Muscle layer of colon (tissue), 2 donors: ENCODE results near the gene SMIM43.

Experiments used
- H3K27ac ChIP-seq: one replicate; pipeline ENCODE4 v1.7.0; 2013; ENCODE audit warnings: low read depth, mild to moderate bottlenecking, low read length, moderate library complexity
- H3K27me3 ChIP-seq, 2 donors: one replicate each; pipeline ENCODE4 v1.7.0; 2013; ENCODE audit warnings: low read length in 2 of 2, mild to moderate bottlenecking in 2 of 2; ENCODE audit not compliant: insufficient read depth in 2 of 2, control insufficient read depth in 1 of 2
- H3K36me3 ChIP-seq: one replicate; pipeline ENCODE4 v1.7.0; 2013; ENCODE audit warnings: mild to moderate bottlenecking, low read length; ENCODE audit not compliant: insufficient read depth
- H3K4me1 ChIP-seq: one replicate; pipeline ENCODE4 v1.7.0; 2013; ENCODE audit warnings: mild to moderate bottlenecking, low read length; ENCODE audit not compliant: insufficient read depth
- H3K4me3 ChIP-seq, 2 donors: one replicate each; pipeline ENCODE4 v1.7.0; 2013; ENCODE audit warnings: low read length in 2 of 2, low read depth in 1 of 2, mild to moderate bottlenecking in 1 of 2, moderate library complexity in 1 of 2
- H3K9ac ChIP-seq: one replicate; pipeline ENCODE4 v1.7.0; 2013; ENCODE audit warnings: low read length
- H3K9me3 ChIP-seq: one replicate; pipeline ENCODE4 v1.7.0; 2013; ENCODE audit warnings: mild to moderate bottlenecking, low read length
- donor health status: abdominal sarcoma.
- donor health status: Adenocarcinoma of cecum.

The SMIM43 gene

GRCh38 chr4:121792966-121793365 is 28.0 kb upstream of the SMIM43 start:
- Histone ChIP-seq H3K4me3 (no peak overlapping the region), H3K9me3 (no peaks in the 10 kb centered on the region), H3K36me3 (no peaks in the 10 kb centered on the region), H3K9ac (no peak overlapping the region), H3K4me1 (no peaks in the 10 kb centered on the region), H3K27me3 (no peaks in the 10 kb centered on the region), H3K27ac (no peak overlapping the region)

GRCh38 chr4:121791481-121791880 is 26.5 kb upstream of the SMIM43 start:
- Histone ChIP-seq H3K27ac (no peak overlapping the region), H3K27me3 (no peaks in the 10 kb centered on the region), H3K4me1 (no peaks in the 10 kb centered on the region), H3K4me3 (no peak overlapping the region), H3K9me3 (no peaks in the 10 kb centered on the region), H3K36me3 (no peaks in the 10 kb centered on the region), H3K9ac (no peak overlapping the region)

- H3K36me3 ChIP-seq, result no peaks in the 10 kb centered on the region
- no peaks in the 10 kb centered on the region for H3K9me3 ChIP-seq
- no peaks in the 10 kb centered on the region for H3K27me3 ChIP-seq
- H3K9ac ChIP-seq, result no peak overlapping the region
- H3K4me3 ChIP-seq, result no peak overlapping the region
- H3K27ac ChIP-seq, result no peak overlapping the region
- no peaks in the 10 kb centered on the region for H3K4me1 ChIP-seq
Observed at GRCh38 chr4:121790976-121791375, 26.0 kb upstream of the SMIM43 start.

- Histone ChIP-seq H3K9me3 (no peaks in the 10 kb centered on the region), H3K9ac (no peak overlapping the region), H3K36me3 (no peaks in the 10 kb centered on the region), H3K4me3 (no peak overlapping the region), H3K27ac (no peak overlapping the region), H3K4me1 (no peaks in the 10 kb centered on the region), H3K27me3 (no peaks in the 10 kb centered on the region)
Observed at GRCh38 chr4:121789960-121790829, 25.2 kb upstream of the SMIM43 start.

- Histone ChIP-seq H3K4me3 (no peak overlapping the region), H3K9me3 (no peaks in the 10 kb centered on the region), H3K4me1 (no peaks in the 10 kb centered on the region), H3K9ac (no peak overlapping the region), H3K27me3 (no peaks in the 10 kb centered on the region), H3K27ac (no peak overlapping the region), H3K36me3 (no peaks in the 10 kb centered on the region)
Observed at GRCh38 chr4:121789455-121789854, 24.5 kb upstream of the SMIM43 start.

GRCh38 chr4:121788896-121789295 is 23.9 kb upstream of the SMIM43 start:
- Histone ChIP-seq H3K9ac (no peak overlapping the region), H3K27ac (no peak overlapping the region), H3K36me3 (no peaks in the 10 kb centered on the region), H3K9me3 (no peaks in the 10 kb centered on the region), H3K27me3 (no peaks in the 10 kb centered on the region), H3K4me3 (no peak overlapping the region), H3K4me1 (no peaks in the 10 kb centered on the region)

- Histone ChIP-seq H3K9me3 (no peaks in the 10 kb centered on the region), H3K36me3 (no peaks in the 10 kb centered on the region), H3K27me3 (no peaks in the 10 kb centered on the region), H3K4me3 (no peak overlapping the region), H3K27ac (no peak overlapping the region), H3K9ac (no peak overlapping the region), H3K4me1 (no peaks in the 10 kb centered on the region)
Observed at GRCh38 chr4:121786221-121786620, 21.3 kb upstream of the SMIM43 start.

- H3K27me3 ChIP-seq, result no peaks in the 10 kb centered on the region
- H3K36me3 ChIP-seq, result no peaks in the 10 kb centered on the region
- H3K4me1 ChIP-seq, result no peaks in the 10 kb centered on the region
- H3K4me3 ChIP-seq, result no peak overlapping the region
- H3K9ac ChIP-seq, result no peak overlapping the region
- no peaks in the 10 kb centered on the region for H3K9me3 ChIP-seq
- no peak overlapping the region for H3K27ac ChIP-seq
Observed at GRCh38 chr4:121785479-121785878, 20.5 kb upstream of the SMIM43 start.

- Histone ChIP-seq H3K4me1 (no peaks in the 10 kb centered on the region), H3K36me3 (no peaks in the 10 kb centered on the region), H3K9ac (no peak overlapping the region), H3K4me3 (no peak overlapping the region), H3K27me3 (no peaks in the 10 kb centered on the region), H3K27ac (no peak overlapping the region), H3K9me3 (no peaks in the 10 kb centered on the region)
Observed at GRCh38 chr4:121784975-121785374, 20.0 kb upstream of the SMIM43 start.

- no peak overlapping the region for H3K9ac ChIP-seq
- no peak overlapping the region for H3K4me3 ChIP-seq
- no peaks in the 10 kb centered on the region for H3K4me1 ChIP-seq
- no peak overlapping the region for H3K27ac ChIP-seq
- H3K36me3 ChIP-seq, result no peaks in the 10 kb centered on the region
- no peaks in the 10 kb centered on the region for H3K9me3 ChIP-seq
- no peaks in the 10 kb centered on the region for H3K27me3 ChIP-seq
Observed at GRCh38 chr4:121784401-121784800, 19.4 kb upstream of the SMIM43 start.

GRCh38 chr4:121783210-121783609 is 18.2 kb upstream of the SMIM43 start:
- Histone ChIP-seq H3K27ac (no peak overlapping the region), H3K9me3 (no peaks in the 10 kb centered on the region), H3K36me3 (no peaks in the 10 kb centered on the region), H3K4me3 (no peak overlapping the region), H3K4me1 (no peaks in the 10 kb centered on the region), H3K27me3 (no peaks in the 10 kb centered on the region), H3K9ac (no peak overlapping the region)

- H3K9ac ChIP-seq, result no peak overlapping the region
Observed at GRCh38 chr4:121778991-121779628, 14.1 kb upstream of the SMIM43 start.

More at GRCh38 chr4:121778991-121779628, 14.1 kb upstream of the SMIM43 start:
- H3K27me3 ChIP-seq, result no peaks in the 10 kb centered on the region
- H3K4me1 ChIP-seq, result no peaks in the 10 kb centered on the region
- no peaks in the 10 kb centered on the region for H3K36me3 ChIP-seq
- H3K9me3 ChIP-seq, result no peaks in the 10 kb centered on the region
- no peak overlapping the region for H3K4me3 ChIP-seq
- no peak overlapping the region for H3K27ac ChIP-seq
